GM20000 (cell line): ENCODE measurements around the gene ELOVL6.
"Not testable (repeated sequence)": the region's sequence is repeated elsewhere in the genome, so short reads cannot be mapped to it uniquely, and the experiment has no call there.

ENCODE experiments used
- DNase-seq: peaks from one replicate; pipeline ENCODE4 v3.0.0; 2012; ENCODE audit warnings: low spot score
- CTCF ChIP-seq: IDR thresholded peaks from 2 replicates; pipeline ENCODE4 v1.5.1; 2012; ENCODE audit warnings: mild to moderate bottlenecking, control low read depth; ENCODE audit errors: extremely low read depth, missing control alignments

The ELOVL6 gene

GRCh38 chr4:110196206-110196870 lies 2.1 kb downstream of the ELOVL6 start:
- peak; percentile 71 for DNase-seq
- no peak for TF ChIP-seq CTCF

- no peak for TF ChIP-seq CTCF
- no peak for DNase-seq
Measured at GRCh38 chr4:110195561-110196205, 2.7 kb downstream of the ELOVL6 start.

- DNase-seq = peak; percentile 86
Measured at GRCh38 chr4:110193822-110194761, 4.3 kb downstream of the ELOVL6 start.

GRCh38 chr4:110193287-110193686 lies 5.1 kb downstream of the ELOVL6 start:
- not testable (repeated sequence) for DNase-seq

More at GRCh38 chr4:110193822-110194761, 4.3 kb downstream of the ELOVL6 start:
- no peak for TF ChIP-seq CTCF

- no peak for DNase-seq
- no peak for TF ChIP-seq CTCF
Measured at GRCh38 chr4:110190249-110190648, 8.2 kb downstream of the ELOVL6 start.

GRCh38 chr4:110188113-110188512 lies 10.3 kb downstream of the ELOVL6 start:
- DNase-seq = no peak
- no peak for TF ChIP-seq CTCF

GRCh38 chr4:110184791-110185155 lies 13.6 kb downstream of the ELOVL6 start:
- no peak for DNase-seq

More at GRCh38 chr4:110184791-110185155, 13.6 kb downstream of the ELOVL6 start:
- TF ChIP-seq CTCF = no peak
